ENCODE results near the gene TSPAN3. TPM values are rescaled to one million over a fixed set of nuclear protein-coding genes. Genes with fewer than 3 reads are reported as not detected.

Gene TSPAN3
- total RNA-seq, 1 donor = 194 TPM

DNA sequence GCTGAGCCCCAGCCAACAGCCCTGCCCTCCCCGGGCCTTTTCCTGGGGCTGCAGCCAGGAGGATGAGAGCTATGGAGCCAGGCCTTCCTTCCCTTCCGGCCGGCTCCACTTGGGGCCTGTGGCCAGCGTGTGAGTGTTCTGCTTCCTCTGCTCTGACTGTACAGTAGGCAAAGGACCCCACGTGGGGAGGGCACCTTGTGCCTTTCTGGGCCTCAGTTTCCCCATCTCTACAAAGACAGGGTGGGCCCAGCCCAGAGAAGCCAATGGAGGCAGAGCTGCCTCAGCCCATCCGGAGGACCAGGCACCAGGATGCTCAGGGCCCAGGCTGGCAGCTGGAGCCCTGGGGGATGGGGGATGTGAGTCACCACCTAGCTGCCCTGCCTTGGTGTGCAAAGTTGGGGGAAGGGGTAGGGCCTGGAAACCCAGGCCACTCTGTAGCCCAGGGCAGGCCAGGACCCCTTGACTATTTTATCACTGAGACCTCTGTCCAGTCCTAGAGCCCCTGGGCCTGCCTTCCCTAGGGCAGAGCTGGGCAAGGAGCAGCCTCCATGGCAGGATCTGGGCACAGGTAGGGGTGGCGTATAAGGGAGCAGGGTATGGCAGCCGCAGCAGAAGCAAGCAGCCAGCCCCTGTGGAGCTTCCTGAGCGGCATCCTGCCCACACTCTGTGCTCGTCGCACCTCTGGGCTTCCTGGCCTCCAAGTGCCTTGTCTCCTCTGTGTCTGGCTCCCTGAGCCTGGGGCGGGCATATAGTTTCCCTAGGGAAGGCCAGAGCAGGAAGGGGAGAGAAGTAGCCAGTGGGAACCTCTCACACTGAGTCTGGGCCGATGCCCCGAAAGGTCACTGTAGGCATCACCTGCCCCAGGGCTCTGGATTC lies 74.1 kb downstream of the TSPAN3 start:
- DNase-seq (ENCODE audit: low read depth) = peak; percentile 55
- H3K4me3 ChIP-seq (ENCODE audit: low read depth, low read length) = no peak overlapping the region
- TF ChIP-seq, protein P1, sequence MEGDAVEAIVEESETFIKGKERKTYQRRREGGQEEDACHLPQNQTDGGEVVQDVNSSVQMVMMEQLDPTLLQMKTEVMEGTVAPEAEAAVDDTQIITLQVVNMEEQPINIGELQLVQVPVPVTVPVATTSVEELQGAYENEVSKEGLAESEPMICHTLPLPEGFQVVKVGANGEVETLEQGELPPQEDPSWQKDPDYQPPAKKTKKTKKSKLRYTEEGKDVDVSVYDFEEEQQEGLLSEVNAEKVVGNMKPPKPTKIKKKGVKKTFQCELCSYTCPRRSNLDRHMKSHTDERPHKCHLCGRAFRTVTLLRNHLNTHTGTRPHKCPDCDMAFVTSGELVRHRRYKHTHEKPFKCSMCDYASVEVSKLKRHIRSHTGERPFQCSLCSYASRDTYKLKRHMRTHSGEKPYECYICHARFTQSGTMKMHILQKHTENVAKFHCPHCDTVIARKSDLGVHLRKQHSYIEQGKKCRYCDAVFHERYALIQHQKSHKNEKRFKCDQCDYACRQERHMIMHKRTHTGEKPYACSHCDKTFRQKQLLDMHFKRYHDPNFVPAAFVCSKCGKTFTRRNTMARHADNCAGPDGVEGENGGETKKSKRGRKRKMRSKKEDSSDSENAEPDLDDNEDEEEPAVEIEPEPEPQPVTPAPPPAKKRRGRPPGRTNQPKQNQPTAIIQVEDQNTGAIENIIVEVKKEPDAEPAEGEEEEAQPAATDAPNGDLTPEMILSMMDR (IDR thresholded peaks at IDR 0.05; ENCODE audit: insufficient read depth, low read length) = peak; percentile 18

DNA sequence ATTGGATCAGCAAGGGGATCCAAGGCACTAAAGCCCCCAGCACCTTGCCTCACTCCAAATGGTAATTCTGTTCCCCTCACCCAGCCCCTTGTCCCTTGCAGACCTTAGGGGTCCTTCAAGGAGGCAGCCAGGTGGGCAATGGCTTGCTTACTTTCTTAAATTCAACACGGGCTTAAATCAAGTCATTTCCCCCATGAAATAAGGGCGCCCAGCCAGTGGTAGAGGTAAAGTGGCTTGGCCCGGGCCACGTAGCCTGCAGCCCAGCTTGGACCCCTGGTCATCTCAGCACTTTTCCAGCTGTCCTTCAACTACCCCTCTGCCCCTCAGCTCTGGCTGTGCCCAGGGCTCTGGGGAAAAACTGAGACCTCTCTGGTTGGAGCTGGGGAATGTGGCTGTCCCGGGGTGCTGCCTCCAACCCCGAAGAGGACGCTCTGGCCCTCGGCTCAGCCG lies 74.8 kb downstream of the TSPAN3 start:
- DNase-seq (ENCODE audit: low read depth) = no peak
- H3K4me3 ChIP-seq (ENCODE audit: low read depth, low read length) = no peak overlapping the region
- TF ChIP-seq, protein P1 (IDR thresholded peaks at IDR 0.05; ENCODE audit: insufficient read depth, low read length) = no peak

DNA sequence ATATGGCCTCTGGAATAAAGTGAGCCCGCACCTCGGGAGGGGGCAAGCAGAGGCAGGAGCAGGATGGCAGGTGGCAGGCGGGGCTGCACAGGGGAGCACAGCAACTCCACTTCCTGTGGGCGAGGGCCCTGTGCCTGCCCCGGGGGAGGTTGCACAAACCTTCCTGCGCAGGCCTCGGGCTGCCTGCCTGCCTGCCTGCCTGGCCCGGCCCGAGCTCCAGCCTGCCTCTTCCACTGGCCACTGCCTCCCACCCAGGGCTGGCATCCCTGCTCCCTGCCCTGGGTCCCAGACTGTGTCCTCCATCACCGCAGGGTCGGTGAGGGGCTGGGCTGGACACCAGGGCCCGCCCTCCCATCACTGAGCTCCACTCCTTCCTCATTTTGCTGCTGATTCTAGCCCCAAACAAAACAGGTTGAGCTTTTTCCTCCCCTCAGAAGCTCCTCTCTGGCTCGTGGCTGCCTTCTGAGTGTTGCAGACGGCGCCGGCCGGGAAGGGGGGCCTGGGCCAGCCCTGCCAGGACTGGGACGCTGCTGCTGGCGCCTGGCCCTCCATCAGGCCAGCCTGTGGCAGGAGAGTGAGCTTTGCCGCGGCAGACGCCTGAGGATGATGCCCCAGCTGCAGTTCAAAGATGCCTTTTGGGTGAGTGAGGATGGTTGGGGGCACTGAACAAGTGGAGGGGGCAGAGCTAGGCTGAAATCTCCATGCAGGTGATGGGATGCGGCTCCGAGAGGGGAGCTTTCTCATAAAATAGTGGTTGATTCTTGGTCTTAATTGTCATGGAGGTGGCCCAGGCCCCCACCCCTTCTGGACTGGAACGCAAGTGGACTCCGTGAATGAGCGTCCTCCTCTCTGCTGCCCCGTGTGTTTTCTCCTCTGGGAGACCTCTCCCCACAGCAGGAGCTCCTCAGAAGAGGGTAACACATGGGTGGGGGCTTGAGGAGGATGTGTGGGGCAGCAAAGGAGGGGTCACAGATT lies 75.7 kb downstream of the TSPAN3 start, which contains the start of gene PSTPIP1:
PSTPIP1 (plus strand) TSS at position 156 of the 975 bp plus-strand sequence; CDS start at position 604, 448 bp downstream.
- TF ChIP-seq, protein P1 (IDR thresholded peaks at IDR 0.05; ENCODE audit: insufficient read depth, low read length) = no peak
- DNase-seq (ENCODE audit: low read depth) = peak; percentile 23
- H3K4me3 ChIP-seq (ENCODE audit: low read depth, low read length) = no peak within 1 kb of the TSS

DNA sequence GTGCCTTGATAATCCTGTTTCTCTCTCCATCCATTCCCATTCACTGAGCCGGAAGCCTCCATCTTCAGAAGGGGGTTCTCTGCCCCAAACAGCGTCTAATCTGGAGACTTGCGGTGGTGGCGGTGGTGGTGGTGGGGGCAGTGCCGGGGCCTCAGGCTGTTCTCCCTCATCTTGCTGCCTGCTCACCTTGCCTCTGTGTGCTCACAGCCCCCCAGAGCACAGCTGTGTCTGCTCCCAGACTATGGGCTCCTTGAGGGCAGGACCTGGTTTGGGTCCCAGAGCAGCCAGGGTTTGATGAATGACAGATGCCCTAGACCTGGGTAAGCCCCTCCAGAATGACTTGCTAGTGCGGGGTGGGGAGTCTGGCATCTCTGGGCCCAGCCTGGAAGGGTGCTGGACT lies 76.4 kb downstream of the TSPAN3 start:
- DNase-seq (ENCODE audit: low read depth) = no peak
- TF ChIP-seq, protein P1 (IDR thresholded peaks at IDR 0.05; ENCODE audit: insufficient read depth, low read length) = no peak
- H3K4me3 ChIP-seq (ENCODE audit: low read depth, low read length) = no peak overlapping the region

DNA sequence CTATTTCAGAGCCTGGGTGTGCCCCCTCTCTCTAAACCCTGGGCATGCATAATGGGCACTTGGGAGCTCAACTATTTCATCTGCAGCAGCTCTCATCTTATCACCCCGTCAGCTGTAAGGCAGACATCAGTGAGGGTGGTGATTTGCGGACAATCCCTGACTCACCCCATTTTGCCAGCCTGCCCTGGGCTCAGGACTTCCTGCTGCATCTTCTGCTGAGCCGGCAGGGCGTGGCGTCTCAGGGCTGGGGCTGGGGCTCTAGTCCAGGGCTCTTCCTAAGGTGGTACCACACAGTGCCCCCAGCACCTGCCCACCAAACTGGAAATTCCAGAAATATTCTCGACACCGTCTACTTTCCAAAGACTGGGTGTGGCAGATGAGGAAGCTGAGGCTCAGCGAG lies 76.9 kb downstream of the TSPAN3 start:
- DNase-seq (ENCODE audit: low read depth) = no peak

More for the DNA sequence above, 76.9 kb downstream of the TSPAN3 start:
- no peak overlapping the region for H3K4me3 ChIP-seq (ENCODE audit: low read depth, low read length)
- TF ChIP-seq, protein P1 (IDR thresholded peaks at IDR 0.05; ENCODE audit: insufficient read depth, low read length) = no peak

Data from fibroblast of the aortic adventitia (primary cell).